HT-29 (cell line): Measurements from ENCODE around the gene ADGRL1. TPM values are rescaled to one million over a fixed set of nuclear protein-coding genes. Genes with fewer than 3 reads are reported as not detected.
"Not testable (repeated sequence)": the region's sequence is repeated elsewhere in the genome, so short reads cannot be mapped to it uniquely, and the experiment has no call there.

ENCODE experiments used
- DNase-seq: peaks from one replicate; pipeline ENCODE4 v3.0.0-alpha.2; 2015; ENCODE audit warnings: low spot score
- total RNA-seq: library from RNA; depleted of rRNA; stranded (reverse); fragments of >200 nt; shearing (Covaris generic); gene quantifications from 2 replicates; pipeline ENCODE4 v1.2.3, GENCODE V29; 2014; rRNA removed

ADGRL1 gene
- 1.2 and 2.0 TPM in 2 replicates for total RNA-seq

GRCh38 chr19:14205452-14206287 is at the start of gene ADGRL1:
Gene ADGRL1, minus strand, starts transcription at chr19:14206169. Its CDS starts 22,567 bp downstream, at chr19:14183602.
- not testable (repeated sequence) for DNase-seq

GRCh38 chr19:14255316-14255715 is 49.3 kb upstream of the ADGRL1 start:
- DNase-seq: not testable (repeated sequence)

GRCh38 chr19:14253822-14254599 is 48.0 kb upstream of the ADGRL1 start:
- not testable (repeated sequence) for DNase-seq

- not testable (repeated sequence) for DNase-seq
Observed at GRCh38 chr19:14252136-14252535, 46.2 kb upstream of the ADGRL1 start.

- DNase-seq: no peak
Observed at GRCh38 chr19:14250870-14251269, 44.9 kb upstream of the ADGRL1 start.

GRCh38 chr19:14250315-14250714 is 44.3 kb upstream of the ADGRL1 start:
- not testable (repeated sequence) for DNase-seq

- not testable (repeated sequence) for DNase-seq
Observed at GRCh38 chr19:14249891-14250290, 43.9 kb upstream of the ADGRL1 start.

GRCh38 chr19:14249012-14249754 is 43.2 kb upstream of the ADGRL1 start:
- DNase-seq: not testable (repeated sequence)

GRCh38 chr19:14248578-14249011 is 42.6 kb upstream of the ADGRL1 start:
- no peak for DNase-seq

- DNase-seq: not testable (repeated sequence)
Observed at GRCh38 chr19:14247548-14248471, 41.8 kb upstream of the ADGRL1 start.

- not testable (repeated sequence) for DNase-seq
Observed at GRCh38 chr19:14247205-14247547, 41.2 kb upstream of the ADGRL1 start.

- DNase-seq: not testable (repeated sequence)
Observed at GRCh38 chr19:14244393-14244792, 38.4 kb upstream of the ADGRL1 start.

GRCh38 chr19:14243718-14244117 is 37.7 kb upstream of the ADGRL1 start:
- DNase-seq: not testable (repeated sequence)

- DNase-seq: no peak
Observed at GRCh38 chr19:14237014-14237941, 31.3 kb upstream of the ADGRL1 start.

- DNase-seq: not testable (repeated sequence)
Observed at GRCh38 chr19:14232945-14233344, 27.0 kb upstream of the ADGRL1 start.

GRCh38 chr19:14228446-14229071 is 22.6 kb upstream of the ADGRL1 start:
- not testable (repeated sequence) for DNase-seq

GRCh38 chr19:14226498-14226897 is 20.5 kb upstream of the ADGRL1 start:
- DNase-seq: not testable (repeated sequence)

GRCh38 chr19:14222886-14223285 is 16.9 kb upstream of the ADGRL1 start:
- no peak for DNase-seq

GRCh38 chr19:14221345-14221744 is 15.4 kb upstream of the ADGRL1 start:
- peak; percentile 27 for DNase-seq
